NOMO-1 treated with DMSO at 0.1 percent for 48 hours (cell line): ENCODE data around the gene LTN1.
A peak's percentile ranks its signal among the peaks of the same experiment; 100 is the strongest.
"Not testable (repeated sequence)": the region's sequence is repeated elsewhere in the genome, so short reads cannot be mapped to it uniquely, and the experiment has no call there.

Experiments
- DNase-seq: peaks from one replicate; lab custom pipeline; 2025; ENCODE audit not compliant: unreplicated experiment; lab: John Stamatoyannopoulos, UW

LTN1 gene

DNA sequence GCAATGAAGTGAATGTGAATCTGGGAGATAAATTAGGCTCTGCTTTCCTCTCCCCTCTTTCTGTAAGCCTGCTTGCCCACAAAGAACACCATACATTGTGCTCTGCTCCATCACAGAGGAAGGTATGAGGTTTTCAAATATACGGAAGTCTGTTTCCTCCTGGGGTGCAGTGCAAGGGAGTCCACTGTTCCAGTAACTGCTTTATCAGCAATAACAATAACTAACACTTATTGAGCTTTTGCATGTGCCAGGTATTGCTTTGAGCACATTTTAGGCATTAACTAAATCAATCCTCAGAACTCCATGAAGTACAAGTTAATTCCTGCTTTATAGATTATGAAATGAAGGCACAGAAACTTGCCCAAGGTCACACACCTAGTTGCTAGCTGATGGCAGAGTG lies 10.0 kb downstream of the LTN1 start:
- no peak for DNase-seq

DNA sequence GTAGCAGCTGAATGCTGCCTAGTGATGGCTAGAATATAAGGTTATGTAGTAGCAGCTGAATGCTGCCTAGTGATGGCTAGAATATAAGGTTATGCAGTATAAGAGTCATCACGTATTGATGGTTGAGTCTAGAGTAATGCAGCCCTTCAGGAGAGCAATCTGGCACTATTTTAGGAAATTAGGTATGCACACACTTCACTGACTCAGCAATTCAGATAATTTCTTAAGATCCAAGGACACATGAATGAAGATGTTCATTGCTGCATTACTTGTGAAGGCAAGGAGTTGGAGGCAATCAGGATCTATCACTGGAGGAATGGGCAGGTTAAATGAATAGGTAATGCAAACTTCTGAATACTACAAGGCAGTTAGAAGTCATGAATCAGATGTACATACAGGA lies 13.6 kb downstream of the LTN1 start:
- DNase-seq, result no peak

DNA sequence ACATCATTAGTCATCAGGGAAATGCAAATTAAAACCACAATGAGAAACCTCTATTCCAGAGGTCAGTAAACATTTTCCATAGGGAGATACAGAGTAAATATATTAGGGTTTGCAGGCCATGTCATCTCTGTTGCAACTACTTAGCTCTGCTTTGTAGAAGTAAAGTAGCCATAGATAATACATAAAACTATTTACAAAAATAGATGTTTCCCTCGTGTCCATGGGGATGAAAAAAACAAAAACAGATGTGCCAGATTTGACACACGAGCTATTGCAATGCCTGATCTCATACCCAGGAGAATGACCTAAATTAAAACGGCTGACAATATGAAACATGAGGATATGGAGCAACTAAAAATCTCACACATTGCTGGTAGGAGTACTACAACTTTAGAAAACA lies 17.3 kb downstream of the LTN1 start:
- DNase-seq, result no peak

DNA sequence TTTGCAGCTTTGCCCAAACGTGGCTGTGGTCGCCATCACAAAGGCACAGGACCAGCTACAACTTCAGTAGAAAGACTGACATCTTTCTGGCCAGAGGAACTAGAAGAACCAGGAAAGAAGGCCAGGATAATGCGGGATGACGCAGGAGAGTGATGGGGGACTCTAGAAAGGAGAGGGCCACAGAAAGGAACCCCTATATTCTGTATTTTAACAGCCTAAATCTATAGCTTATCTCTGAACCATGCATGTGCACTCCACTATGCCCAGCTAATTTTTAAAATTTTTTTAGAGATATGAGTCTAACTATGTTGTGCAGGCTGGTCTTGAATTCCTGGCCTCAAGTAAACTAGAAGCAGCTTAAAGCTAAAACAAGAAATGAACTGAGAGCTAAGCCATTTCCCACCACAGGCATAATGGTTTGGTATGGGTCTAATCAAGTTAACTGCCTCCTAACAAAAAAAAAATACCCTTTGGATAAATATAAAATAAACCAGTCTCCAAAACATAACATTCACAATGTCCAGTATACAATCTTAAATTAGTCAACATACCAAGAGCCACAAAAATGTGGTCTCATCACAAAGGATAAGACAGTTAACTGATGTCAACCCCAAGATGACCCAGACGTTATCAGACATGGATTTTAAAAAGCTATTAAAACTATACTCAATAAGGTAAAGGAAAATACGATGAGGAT lies 18.0 kb downstream of the LTN1 start:
- DNase-seq, result no peak

DNA sequence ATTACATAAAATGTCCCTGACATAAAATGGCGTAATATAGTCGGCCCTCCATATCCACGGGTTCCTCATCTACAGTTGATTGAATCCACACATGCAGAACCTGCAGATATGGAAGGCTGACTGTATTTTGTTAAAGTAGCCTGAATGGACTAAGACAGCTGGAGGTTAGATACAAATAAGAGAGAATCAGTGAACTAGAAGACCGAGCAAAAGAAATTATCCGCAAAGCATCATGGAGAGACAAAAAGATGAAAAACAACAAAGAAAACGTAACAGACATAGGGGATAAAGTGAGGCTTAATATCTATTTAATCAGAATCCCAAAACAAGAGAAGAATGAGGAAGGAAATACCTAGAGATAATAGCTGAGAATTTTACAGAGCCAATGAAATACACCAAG lies 20.3 kb downstream of the LTN1 start:
- DNase-seq, result no peak

DNA sequence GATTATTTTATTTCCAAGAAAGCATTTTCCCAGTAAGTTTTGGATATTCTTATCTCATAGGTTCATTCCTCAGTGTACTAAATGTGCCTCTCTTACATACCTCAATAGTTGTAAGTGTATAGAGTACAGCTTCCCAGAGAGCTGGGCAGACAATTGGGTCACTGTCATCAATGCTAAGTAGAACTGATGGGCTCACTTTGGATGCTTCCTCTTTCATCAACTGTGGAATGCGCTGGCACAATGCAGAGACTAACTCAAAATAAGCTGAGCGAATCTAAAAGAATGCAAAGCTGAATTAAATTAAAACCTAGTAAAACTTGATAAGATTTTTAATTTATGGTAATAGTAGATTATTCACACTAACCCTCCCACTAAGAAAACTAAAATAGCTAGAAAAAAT lies 21.5 kb downstream of the LTN1 start:
- DNase-seq, result no peak

DNA sequence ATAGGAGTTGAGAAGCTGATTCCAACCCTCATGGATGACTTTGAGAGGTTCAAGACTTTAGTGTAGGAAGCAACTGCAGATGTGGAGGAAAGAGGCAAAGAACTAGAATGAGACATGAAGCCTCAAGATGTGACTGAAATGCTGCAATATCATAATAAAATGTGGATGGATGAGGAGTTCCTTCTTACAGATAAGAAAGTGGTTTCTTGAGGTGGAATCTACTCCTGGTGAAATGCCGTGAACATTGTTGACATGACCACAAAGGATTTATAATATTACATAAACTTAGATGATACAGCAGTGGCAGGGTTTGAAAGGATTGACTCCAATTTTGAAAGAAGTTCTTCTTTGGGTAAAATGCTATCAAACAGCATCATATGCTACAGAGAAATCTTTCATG lies 28.8 kb downstream of the LTN1 start:
- DNase-seq, result no peak

DNA sequence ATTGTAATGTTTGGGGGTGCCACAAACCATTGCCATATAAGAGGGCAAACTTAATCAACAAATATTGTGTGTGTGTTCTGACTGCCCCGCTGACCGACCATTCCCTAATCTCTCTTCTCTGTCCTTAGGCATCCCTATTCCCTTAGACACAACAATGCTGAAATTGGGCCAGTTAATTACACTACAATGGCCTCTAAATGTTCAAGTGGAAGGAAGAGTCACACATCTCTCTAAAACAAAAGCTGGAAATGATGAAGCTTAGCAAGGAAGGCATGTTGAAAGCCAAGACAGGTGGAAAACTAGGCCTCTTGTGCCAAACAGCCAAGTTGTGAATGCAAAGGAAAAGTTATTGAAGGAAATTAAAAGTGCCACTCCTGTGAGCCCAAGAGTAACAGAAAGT lies 30.2 kb downstream of the LTN1 start:
- no peak for DNase-seq

DNA sequence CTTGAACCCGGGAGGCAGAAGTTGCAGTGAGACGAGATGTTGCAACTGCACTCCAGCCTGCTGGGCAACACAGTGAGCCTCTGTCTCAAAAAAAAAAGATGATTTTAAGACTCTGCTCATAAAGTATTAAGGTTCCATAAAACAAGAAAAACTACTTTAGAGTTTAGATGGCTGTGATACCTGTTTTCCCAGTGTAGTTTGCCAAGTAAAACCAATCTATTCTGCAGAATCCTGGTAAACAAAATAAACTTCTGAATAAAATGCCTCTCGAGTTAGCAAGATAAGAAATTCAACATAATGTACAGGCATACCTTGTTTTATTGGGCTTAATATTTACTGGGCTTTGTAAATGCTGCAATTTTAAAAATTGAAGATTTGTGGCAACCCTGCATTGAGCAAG lies 30.8 kb downstream of the LTN1 start:
- DNase-seq, result no peak

DNA sequence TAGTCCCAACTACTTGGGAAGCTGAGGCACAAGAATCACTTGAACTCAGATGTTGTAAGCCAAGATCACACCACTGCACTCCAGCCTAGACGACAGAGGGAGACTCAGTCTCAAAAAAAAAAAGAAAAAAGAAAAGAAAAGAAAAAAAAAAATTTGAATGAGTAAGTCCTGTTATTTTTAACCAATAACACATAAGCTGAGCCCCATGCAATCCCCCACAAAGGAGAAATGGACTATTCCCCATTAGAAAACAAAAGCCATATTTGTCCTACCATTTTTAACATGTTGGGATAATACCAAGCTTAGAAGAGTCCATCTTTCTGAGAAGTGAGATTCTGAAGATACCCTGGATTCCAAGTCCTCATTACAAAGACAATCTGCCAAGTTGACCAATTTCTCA lies 32.4 kb downstream of the LTN1 start:
- DNase-seq, result no peak

DNA sequence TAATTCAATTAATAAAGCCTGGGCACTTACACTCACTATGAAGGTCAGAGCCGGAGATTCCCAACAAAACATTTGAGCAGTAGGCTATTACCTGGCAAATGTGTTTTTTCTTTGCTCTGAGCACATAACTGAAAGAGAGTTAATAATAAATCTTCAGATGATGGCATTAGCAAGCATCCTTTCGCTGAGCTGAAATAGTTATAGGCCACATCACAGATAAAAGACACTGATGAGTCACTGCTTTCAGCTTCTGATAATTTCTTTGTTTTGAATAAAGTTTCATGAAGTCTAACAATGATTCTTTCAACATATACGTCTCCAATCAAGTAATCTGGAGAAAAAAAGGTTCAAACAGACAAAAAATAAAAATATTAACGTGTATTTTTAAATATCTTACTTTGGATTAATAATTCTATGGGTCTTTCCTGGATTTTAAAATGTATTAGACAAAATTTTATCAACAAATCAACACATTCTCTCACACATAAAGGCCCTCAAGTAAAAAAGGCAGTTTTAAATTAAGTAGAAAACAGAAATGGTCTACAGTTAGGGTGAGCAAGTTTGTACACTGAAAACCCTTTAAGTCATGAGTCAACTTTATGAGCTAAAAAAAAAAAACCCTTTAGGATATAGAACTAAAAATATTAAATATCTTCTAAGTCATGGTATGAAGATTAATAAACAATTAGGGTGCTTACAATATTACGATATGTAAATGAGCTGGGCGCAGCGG lies 33.1 kb downstream of the LTN1 start:
- no peak for DNase-seq

DNA sequence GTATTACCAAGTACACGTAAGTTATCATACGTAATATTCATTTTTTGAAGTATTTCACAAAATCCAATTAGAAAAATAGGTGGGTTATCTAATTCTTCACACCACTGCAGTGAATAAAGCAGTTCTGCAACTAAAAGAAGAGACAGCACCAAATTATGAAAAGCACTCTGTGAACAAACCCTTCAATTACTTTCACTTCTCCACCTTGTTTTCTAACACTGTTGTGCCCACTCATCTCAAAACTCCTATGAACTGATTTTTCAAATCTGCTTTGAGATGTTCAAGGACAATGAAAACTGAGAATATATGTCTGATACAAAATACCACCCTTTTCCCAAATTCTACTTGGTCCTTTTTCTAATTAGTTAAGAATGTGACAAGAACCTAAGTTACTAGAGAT lies 39.4 kb downstream of the LTN1 start:
- no peak for DNase-seq

DNA sequence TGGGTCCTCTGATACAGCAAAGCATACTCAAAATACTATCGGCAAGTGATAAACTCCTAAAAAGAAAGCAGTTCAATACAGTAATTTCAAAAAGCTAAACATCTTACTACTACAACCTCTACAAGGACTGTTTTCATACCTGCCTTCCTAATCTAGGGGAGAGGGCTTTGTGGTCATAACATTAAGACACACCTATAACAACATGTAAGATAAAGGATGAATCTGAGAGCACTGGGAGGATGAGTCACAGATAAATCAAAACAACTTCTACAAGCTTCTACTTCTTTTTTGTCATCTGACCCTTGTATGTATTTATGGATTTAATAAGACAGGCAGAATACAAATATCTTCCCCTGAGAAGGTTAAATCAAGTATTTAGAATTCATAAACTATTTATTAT lies 40.0 kb downstream of the LTN1 start:
- no peak for DNase-seq

DNA sequence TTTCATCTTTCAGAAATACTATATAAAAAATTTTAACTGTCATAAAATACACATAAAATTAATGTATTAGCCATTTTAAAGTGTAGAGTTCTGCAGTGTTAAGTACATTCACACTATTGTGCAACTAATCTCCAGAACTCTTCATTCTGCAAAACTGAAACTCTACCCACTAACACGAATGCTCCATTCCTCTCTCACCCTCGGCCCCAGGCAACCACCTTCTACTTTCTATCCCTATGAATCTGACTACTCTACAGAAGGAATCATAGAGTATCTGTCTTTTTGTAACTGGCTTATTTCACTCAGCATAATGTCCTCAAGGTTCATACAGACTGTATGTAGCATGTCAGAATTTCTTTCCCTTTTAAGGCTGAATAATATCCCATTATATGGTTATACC lies 43.4 kb downstream of the LTN1 start:
- DNase-seq, result no peak

DNA sequence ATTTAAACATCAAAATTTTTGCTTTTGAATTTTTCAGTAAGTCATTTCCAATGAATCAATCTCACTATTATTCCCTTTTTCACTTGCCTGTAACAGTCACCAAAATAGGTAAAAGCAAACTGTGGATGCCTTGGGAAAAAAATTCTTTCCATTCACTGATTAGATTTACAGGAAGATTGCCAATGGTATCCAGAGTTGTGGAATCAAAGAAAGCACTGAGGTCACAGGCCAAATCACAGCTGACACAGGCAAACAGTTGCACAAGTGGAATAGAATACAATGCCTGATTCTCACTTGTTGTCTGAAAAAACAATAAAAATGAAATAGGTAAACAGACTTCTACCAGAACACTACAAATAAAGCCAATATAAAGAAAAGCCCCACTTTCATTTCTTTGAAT lies 48.4 kb downstream of the LTN1 start:
- DNase-seq, result no peak

DNA sequence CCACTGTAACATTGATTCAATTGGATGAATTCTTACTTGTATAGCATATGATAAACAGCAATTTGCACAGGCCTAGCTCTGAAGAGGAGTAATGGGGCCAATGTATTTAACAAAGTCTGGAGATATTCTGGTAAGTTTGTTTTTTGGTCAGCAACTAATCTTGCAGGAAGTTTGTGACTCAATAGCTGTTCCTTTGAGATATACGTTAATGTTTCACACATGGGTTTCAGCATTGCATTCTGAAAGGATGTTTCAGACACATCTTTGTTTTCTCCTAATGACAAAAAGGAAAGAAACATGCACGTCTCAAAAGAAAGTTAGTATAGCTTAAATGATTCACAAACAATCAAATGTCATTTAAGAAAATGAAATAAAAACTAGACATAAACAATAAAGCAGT lies 49.0 kb downstream of the LTN1 start:
- no peak for DNase-seq

DNA sequence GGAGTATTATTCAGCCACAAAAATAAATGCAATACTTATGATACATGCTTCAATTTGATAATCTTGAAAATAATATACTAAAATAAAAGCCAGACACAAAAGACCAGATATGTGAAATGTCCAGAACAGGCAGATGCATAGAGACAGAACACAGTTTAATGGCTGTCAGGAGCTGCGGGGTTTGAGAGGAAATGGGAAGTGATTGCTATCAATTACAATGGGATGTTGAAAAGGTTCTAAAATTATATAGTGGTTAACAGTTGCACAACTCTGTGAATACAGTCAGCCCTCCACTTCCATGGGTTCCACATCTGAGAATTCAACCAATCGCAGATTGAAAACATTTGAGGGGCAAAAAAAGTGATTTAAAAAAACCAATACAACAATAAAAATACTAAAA lies 54.0 kb downstream of the LTN1 start:
- peak; percentile 87 for DNase-seq

DNA sequence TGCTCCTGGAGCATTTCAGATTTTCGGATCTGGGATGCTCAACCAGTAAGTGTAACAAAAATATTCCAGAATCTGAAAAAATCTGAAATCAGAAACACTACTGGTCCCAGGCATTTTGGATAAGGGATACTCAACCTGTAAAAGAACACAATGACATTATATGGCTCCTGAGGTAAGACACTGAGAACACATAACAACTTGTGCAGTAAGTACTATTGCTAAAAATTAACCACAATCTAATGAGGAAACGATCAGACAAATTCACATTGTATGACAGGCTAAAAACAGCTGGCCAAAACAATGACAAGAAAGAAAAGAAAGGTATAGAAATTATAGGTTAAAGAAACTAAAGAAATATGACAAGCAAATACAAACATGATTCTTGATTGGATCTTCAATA lies 54.9 kb downstream of the LTN1 start:
- peak; percentile 51 for DNase-seq

DNA sequence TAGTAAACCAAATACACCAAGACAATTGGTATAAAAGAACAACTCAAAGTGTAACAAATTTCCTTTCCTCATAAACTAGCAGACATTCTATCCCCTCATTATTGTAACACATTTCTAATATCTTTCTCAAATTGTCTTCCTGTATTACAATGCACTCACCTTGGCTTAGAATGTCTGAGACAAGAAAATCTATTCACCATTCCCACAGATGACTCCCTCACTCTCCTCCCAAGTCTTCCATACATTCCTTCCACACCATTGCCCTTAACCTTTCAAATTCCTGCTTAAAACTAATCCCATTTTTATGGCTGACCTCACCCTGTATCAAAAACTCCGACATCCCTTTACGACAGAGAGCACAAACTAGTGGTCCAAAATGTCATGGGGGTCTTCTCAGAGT lies 56.0 kb downstream of the LTN1 start:
- DNase-seq, result no peak

DNA sequence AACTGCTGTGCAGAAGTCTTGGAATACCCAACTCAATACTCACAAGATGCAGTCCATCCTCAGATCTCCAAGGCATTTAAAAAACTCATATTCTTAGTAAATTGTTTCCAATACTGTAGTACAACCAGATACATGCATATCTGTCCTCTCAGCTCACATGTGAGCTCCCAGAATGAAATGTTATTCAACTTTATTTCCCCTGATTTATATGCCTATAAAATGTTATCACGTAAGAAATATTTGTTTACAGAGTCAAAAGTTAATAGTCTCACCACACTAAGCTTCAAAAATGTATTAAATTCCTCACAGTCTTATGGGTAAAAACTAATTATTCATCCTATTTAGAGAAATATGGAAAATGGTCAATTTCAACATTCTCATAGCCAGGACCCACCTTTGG lies 56.6 kb downstream of the LTN1 start:
- no peak for DNase-seq

DNA sequence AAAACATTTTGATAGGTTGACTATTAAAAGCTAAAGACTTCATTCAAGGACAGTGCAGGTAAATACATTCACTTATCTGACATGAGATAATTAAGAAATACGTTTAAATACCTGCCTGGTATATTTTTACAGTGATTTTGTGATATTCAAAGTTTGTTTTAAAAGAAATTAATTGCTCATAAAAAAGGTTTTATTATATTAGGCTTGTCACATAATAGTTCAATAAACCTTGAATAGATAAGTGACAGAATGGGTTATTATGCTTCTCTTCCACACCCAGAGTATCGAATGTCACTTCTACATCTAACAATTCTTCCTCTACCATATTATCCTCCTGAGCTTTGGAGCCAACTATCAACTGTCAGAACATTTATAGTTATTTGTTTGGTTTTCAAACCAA lies 60.0 kb downstream of the LTN1 start:
- no peak for DNase-seq

DNA sequence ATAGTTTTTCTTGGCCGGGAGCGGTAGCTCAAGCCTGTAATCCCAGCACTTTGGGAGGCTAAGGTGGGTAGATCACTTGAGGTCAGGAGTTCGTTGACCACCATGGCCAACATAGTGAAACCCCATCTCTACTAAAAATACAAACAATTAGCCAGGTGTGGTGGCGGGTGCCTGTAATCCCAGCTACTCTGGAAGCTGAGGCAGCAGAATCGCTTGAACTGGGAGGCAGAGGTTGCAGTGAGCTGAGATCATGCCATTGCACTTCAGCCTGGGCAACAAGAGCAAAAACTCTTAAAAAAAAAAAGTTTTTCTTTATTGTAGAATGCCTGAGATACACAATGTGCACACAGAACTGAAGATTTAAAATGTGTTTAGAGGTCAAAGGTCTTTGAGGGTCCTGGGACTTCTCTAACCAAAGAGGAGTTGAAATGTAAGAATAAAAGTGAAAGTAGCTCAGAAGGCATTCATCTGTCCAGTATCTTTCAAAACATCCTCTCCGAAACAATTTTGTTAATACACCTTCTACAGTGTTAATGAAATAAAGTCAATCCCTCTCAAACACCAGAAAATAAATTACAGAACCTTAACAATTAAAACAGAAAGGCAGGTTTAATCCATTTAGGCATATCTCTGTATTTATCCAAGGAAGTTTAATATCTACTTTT lies 60.8 kb downstream of the LTN1 start:
- not testable (repeated sequence) for DNase-seq
